ENCODE results near the gene CRIP1. TPM values are rescaled to one million over a fixed set of nuclear protein-coding genes. Genes with fewer than 3 reads are reported as not detected.

CRIP1 gene
- total RNA-seq, 1 donor from 2014 or later, result 65.9 TPM

DNA sequence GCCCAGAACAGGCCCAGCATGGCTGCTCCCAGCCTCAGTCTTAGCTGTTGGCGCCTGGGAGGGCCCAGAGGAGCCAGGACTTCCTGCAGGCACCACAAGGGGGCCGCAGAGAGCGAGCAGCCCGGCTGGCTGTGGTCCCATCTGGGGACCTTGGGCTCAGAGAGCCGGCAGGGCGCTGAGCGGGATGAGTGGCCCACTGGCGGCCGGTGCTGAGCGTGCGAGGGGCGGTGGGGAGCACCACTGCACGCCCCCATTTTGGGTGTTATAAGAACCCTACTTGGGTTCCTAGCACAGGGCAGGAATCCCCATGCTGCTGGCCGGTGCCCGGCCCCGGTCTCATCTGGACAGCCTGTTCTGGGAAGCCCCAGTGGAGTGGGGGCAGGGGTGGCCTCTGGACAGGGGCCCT lies 38.0 kb upstream of the CRIP1 start:
- TF ChIP-seq, protein P1, sequence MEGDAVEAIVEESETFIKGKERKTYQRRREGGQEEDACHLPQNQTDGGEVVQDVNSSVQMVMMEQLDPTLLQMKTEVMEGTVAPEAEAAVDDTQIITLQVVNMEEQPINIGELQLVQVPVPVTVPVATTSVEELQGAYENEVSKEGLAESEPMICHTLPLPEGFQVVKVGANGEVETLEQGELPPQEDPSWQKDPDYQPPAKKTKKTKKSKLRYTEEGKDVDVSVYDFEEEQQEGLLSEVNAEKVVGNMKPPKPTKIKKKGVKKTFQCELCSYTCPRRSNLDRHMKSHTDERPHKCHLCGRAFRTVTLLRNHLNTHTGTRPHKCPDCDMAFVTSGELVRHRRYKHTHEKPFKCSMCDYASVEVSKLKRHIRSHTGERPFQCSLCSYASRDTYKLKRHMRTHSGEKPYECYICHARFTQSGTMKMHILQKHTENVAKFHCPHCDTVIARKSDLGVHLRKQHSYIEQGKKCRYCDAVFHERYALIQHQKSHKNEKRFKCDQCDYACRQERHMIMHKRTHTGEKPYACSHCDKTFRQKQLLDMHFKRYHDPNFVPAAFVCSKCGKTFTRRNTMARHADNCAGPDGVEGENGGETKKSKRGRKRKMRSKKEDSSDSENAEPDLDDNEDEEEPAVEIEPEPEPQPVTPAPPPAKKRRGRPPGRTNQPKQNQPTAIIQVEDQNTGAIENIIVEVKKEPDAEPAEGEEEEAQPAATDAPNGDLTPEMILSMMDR (IDR thresholded peaks at IDR 0.05; ENCODE audit: borderline replicate concordance), result peak; percentile 99
- peaks cover 34% of the 10 kb centered on the region for H3K4me1 ChIP-seq
- peaks cover 40% of the 10 kb centered on the region for H3K36me3 ChIP-seq
- no peaks in the 10 kb centered on the region for H3K9me3 ChIP-seq (replicated peaks)
- DNase-seq, result peak; percentile 80
- no peaks in the 10 kb centered on the region for H3K27me3 ChIP-seq (ENCODE audit: low read depth)
- H3K27ac ChIP-seq (replicated peaks), result peak overlapping the region; percentile 56
- H3K4me3 ChIP-seq, result peak overlapping the region; percentile 43
- intact Hi-C loops (cut with micrococcal nuclease), result no loop called here

DNA sequence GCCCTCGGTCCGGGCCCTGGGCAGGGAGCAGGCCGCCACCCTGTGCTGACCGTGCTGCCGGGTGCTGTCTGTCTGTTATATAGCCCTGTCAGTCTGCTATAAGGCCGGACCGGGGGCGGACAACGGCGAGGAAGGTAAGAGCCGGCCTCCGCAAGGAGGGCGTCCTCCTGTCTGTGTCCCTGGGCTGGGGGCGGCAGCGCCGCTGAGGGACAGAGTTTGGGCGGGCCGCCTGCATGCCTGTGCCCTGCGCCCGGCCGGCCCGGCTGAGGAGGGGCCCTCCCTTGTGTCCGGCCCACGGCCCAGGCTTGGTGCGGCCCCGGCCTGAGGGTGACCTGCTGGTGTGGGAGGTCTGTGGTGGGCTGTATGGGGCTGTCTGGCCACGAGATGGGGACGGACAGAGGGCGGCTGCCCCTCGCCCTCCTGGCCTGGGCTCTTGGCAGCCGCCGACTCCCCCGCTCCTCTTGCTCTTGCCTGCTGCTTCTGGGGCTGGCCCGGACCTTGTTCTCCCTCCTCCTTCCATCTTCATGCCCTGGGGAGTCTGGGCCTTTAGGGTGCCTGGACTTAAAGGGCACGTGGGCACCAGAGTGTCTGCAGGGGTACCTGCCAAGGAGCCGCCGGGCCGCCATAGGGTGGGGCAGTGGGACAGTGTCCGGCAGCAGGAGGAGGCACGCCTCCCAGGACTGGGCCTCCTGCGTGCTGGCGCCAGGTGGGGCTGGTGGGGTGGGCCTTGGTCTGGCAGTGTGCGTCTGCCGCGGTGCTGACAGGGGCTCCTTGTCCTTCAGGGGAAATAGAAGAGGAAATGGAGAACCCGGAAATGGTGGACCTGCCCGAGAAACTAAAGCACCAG lies 37.2 kb upstream of the CRIP1 start:
- Histone ChIP-seq H3K9me3 (replicated peaks) (no peaks in the 10 kb centered on the region), H3K27me3 (ENCODE audit: low read depth) (no peaks in the 10 kb centered on the region), H3K4me1 (peaks cover 34% of the 10 kb centered on the region), H3K27ac (replicated peaks) (peak overlapping the region; percentile 56), H3K4me3 (peak overlapping the region; percentile 43), H3K36me3 (peaks cover 48% of the 10 kb centered on the region)
- intact Hi-C loops (cut with micrococcal nuclease), result no loop called here
- DNase-seq, result no peak
- TF ChIP-seq, protein P1 (IDR thresholded peaks at IDR 0.05; ENCODE audit: borderline replicate concordance), result no peak

DNA sequence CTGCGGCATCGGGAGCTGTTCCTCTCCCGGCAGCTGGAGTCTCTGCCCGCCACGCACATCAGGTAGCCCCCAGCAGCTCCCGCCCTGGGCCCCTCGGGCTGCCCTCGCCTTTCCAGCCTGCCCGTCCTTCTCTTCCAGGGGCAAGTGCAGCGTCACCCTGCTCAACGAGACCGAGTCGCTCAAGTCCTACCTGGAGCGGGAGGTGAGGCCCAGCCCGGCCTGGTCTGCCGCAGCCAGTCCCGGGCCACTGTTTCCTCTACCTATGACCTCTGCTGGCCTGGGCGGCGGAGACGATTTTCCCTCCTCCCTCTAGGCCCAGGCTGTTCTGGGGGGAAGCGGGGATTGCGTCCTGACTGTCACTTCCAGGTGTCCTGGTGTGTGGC lies 36.6 kb upstream of the CRIP1 start:
- TF ChIP-seq, protein P1 (IDR thresholded peaks at IDR 0.05; ENCODE audit: borderline replicate concordance), result no peak
- intact Hi-C loops (cut with micrococcal nuclease), result no loop called here
- peaks cover 34% of the 10 kb centered on the region for H3K4me1 ChIP-seq
- no peaks in the 10 kb centered on the region for H3K27me3 ChIP-seq (ENCODE audit: low read depth)
- no peak overlapping the region for H3K27ac ChIP-seq (replicated peaks)
- H3K9me3 ChIP-seq (replicated peaks), result no peaks in the 10 kb centered on the region
- H3K36me3 ChIP-seq, result peaks cover 53% of the 10 kb centered on the region
- H3K4me3 ChIP-seq, result no peak overlapping the region
- no peak for DNase-seq

DNA sequence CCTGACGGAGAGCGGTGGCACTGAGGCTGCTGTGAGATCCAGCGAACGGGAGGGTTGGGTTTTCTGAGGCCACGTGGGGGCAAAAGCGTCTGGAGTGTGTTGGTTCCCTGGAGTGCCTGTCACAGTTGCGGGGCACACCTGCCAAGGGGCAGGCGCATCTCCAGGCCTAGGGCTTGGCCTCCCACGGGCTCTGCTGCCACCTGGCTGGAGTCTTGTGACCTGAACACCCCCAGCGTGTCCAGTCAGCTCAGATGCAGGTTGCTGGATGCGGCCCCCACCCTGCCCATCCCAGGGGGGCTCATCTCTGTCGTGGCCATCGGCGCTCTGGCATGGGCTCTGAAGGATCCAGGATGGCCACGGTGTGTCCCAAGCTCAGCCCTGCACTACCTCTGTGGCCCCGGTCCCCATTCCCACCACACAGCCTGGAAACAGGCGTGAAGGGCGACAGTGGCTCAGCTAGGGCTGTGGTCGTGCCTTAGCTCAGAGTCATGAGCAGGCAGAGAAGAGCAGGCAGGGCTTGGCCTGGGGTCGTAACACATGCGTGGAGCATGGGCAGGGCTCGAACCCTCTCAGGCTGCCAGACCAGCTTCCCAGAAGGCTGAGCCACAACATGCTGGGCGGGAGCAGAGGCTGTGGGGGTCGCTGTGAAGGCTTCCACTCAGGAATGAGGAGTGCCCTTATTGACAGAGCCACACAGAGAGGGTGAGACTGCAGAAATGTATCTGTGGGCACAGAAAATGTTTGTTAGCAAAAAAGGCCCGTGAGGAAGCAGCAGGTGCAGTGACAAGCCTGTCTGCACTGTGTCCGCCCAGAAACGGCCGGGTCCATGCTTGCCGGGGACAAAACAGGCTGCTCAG lies 35.6 kb upstream of the CRIP1 start:
- Histone ChIP-seq H3K36me3 (peaks cover 58% of the 10 kb centered on the region), H3K4me3 (no peak overlapping the region), H3K27ac (replicated peaks) (no peak overlapping the region), H3K9me3 (replicated peaks) (no peaks in the 10 kb centered on the region), H3K27me3 (ENCODE audit: low read depth) (no peaks in the 10 kb centered on the region), H3K4me1 (peaks cover 34% of the 10 kb centered on the region)
- no peak for DNase-seq
- TF ChIP-seq, protein P1 (IDR thresholded peaks at IDR 0.05; ENCODE audit: borderline replicate concordance), result no peak
- intact Hi-C loops (cut with micrococcal nuclease), result no loop called here

DNA sequence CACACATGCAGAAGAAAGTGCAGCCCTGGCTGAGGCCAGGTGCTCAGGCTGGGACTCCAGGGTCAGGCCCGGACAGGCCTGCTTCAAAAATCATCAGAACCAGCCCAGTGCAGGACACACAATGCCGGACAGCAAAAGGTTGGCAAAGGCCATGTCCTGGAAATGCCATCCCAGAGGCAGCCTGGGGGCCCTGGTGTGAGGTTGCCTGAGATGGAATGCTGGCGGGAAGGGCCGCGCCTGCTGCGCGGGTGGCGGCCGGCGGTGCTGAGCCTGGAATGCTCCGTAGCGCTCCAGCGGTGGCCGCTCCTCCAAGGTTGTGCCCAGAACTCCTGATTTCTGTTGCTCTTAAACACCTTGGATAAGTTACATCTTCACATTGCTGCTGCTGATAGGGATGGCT lies 33.7 kb upstream of the CRIP1 start:
- DNase-seq, result no peak
- TF ChIP-seq, protein P1 (IDR thresholded peaks at IDR 0.05; ENCODE audit: borderline replicate concordance), result no peak
- no peak overlapping the region for H3K4me3 ChIP-seq
- no peaks in the 10 kb centered on the region for H3K9me3 ChIP-seq (replicated peaks)
- H3K36me3 ChIP-seq, result peaks cover 72% of the 10 kb centered on the region
- H3K27ac ChIP-seq (replicated peaks), result no peak overlapping the region
- intact Hi-C loops (cut with micrococcal nuclease), result no loop called here
- H3K27me3 ChIP-seq (ENCODE audit: low read depth), result no peaks in the 10 kb centered on the region
- H3K4me1 ChIP-seq, result peaks cover 32% of the 10 kb centered on the region
